ENCODE data around the gene GBX2. TPM values are rescaled to one million over a fixed set of nuclear protein-coding genes. Genes with fewer than 3 reads are reported as not detected.

GBX2 gene
- total RNA-seq, 1 donor from 2014 or later, result not detected

DNA sequence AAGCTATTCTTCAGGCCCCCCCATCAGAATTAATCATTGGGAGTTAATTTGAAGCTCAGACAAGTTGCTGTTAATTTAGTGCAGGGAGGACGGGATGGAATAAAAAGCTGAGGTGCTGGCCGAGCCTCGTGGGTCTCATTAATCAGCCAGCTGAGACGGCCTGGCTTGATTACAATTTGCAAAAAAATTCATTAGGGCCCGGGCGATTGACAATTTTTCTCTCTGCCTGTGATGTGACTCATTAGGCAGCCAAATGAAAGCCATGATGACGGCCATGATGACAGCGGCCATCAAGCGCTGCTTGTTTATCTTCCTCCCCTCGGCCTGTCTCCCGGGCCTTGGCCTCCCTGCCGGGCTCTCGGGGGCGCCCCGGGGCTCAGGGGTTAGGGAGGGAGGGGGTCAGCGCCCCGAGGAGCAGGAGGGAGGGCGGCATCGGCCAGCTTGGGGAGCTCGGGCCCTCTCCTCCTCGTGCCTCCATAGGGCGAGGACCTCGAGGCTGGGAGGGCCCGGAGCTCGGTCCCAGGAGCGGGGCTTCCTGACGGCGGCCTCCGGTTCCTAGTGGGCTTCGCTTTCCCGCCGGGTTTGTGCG lies 5.2 kb downstream of the GBX2 start:
- H3K36me3 Mint-ChIP-seq (ENCODE audit: low read depth), result no peaks in the 10 kb centered on the region
- peaks cover 58% of the 10 kb centered on the region for H3K27me3 Mint-ChIP-seq (ENCODE audit: low read depth)
- no peaks in the 10 kb centered on the region for H3K9me3 Mint-ChIP-seq
- intact Hi-C loops (cut with micrococcal nuclease), result no loop called here
- no peak for DNase-seq (ENCODE audit: low spot score)
- H3K4me1 Mint-ChIP-seq (ENCODE audit: low read depth), result no peaks in the 10 kb centered on the region
- H3K4me3 Mint-ChIP-seq (ENCODE audit: low read depth), result no peak overlapping the region
- H3K27ac Mint-ChIP-seq, result no peak overlapping the region

DNA sequence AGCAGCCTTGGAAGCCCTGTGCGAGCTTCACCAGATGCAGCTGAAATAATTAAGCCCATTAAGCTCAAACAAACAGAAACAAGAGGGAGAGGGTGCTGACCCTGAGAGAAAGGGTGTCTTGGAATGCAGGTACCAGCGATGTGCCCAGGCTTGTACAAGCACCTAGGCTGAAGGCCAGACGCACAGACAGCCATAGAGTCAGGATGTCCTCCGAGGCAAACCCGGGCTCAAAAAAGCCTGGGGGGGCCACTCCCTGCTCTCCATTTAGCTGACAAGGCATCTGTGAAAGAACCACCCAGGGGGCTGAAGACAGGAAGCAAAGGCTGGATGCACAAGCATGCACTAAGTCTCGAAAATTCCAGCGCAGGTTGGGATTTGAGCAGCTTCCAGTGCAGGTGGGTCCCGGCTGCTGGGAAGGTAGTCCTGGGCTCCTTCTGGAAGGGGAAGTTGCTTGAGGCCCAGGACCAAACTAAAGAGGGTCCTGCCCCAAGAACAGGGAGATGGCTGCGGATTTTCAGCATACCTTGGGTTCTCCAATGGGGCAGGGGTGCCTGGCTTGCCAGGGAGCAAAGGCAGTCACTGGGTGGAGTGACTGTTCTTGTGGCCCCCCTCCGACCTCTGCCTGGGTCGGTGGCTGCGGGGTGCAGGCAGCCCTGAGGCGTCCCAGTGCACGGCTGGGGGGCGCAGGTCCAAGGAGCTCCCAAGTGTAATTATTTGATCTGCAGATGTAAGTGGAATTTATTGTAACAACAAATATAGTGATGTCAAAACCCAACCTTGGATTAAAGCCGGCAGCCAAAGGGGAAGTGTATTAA lies 5.9 kb downstream of the GBX2 start:
- Mint-ChIP-seq H3K4me3 (ENCODE audit: low read depth) (no peak overlapping the region), H3K4me1 (ENCODE audit: low read depth) (no peaks in the 10 kb centered on the region), H3K27ac (no peak overlapping the region), H3K9me3 (no peaks in the 10 kb centered on the region), H3K27me3 (ENCODE audit: low read depth) (peaks cover 62% of the 10 kb centered on the region), H3K36me3 (ENCODE audit: low read depth) (no peaks in the 10 kb centered on the region)
- DNase-seq (ENCODE audit: low spot score), result no peak
- intact Hi-C loops (cut with micrococcal nuclease), result no loop called here

DNA sequence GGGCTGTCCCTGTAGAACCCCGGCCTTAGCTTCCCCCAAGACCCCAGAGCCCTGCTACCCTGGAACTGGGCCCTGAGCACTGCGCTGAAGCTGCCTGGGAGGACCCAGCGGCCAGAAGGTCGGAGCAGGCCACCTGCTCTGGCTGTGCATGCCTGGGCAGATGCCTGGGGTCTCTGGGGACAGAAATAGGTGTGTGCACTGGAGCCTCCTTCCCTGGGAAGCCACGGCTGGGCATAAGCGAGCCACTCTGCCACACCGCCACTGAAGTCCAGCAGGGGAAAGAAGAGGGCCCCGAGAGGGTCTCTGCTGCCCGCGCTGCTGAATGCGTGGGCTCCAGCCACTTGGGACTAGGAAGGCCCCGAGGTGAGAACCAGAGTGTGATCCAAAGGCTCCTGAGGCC lies 6.7 kb downstream of the GBX2 start:
- H3K9me3 Mint-ChIP-seq, result no peaks in the 10 kb centered on the region
- H3K27me3 Mint-ChIP-seq (ENCODE audit: low read depth), result peaks cover 58% of the 10 kb centered on the region
- intact Hi-C loops (cut with micrococcal nuclease), result no loop called here
- H3K27ac Mint-ChIP-seq, result no peak overlapping the region
- H3K4me3 Mint-ChIP-seq (ENCODE audit: low read depth), result no peak overlapping the region
- DNase-seq (ENCODE audit: low spot score), result no peak
- H3K36me3 Mint-ChIP-seq (ENCODE audit: low read depth), result no peaks in the 10 kb centered on the region
- no peaks in the 10 kb centered on the region for H3K4me1 Mint-ChIP-seq (ENCODE audit: low read depth)

DNA sequence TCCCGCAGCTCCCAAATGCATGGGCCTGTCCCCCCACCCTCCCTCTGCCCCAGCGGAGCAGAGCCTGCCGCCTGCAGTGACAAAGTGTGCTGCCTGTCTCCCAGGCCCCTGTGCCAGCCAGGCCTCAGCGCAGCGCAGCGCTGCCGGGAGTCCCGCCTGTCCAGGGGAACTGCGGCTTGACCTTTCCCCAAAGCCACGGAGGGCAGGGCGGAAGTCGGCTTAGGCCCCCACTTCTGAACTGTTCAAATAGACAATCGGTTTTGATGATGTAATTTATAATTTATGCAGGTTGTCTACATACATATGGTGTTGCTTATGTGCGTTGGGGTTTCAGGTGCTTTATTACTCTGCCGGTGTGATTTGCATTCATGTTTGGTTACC lies 7.1 kb downstream of the GBX2 start:
- Mint-ChIP-seq H3K27me3 (ENCODE audit: low read depth) (peaks cover 53% of the 10 kb centered on the region), H3K27ac (no peak overlapping the region), H3K36me3 (ENCODE audit: low read depth) (no peaks in the 10 kb centered on the region), H3K4me1 (ENCODE audit: low read depth) (no peaks in the 10 kb centered on the region), H3K9me3 (no peaks in the 10 kb centered on the region), H3K4me3 (ENCODE audit: low read depth) (no peak overlapping the region)
- intact Hi-C loops (cut with micrococcal nuclease), result no loop called here
- no peak for DNase-seq (ENCODE audit: low spot score)

DNA sequence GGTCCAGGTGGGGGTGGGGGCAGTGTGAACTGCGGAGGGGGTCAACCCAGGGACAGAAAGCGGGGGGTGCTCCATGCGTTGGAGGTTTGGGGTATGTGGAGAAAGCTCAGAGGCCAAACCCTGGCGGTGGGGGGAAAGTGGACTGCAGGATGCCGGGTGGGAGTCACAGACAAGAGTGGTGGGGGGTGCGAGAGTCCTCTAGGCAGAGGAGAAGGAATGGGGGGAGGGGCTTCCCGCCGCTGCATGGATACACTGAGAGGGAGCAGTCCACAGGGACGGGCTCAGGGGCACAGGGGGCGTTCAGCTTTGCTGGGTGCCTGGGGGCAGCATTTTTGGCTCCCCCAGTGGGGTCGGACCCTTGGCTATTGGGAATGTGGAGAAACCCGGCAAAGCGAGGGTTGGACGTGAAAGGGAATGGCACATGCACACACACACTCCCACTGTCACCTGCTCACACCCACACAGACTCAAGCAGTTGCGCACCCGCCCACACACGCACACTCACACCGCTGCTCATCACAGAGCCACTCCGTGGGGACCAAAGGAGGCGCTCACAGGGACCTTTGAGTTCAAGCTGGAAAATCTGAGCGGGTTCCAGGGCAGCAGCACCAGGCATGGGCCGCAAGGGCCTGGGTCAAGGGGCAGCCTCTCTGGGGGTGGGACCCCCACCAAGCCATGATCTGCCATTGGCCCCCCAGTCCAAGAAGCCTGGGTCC lies 7.7 kb downstream of the GBX2 start:
- Mint-ChIP-seq H3K27me3 (ENCODE audit: low read depth) (peaks cover 49% of the 10 kb centered on the region), H3K4me3 (ENCODE audit: low read depth) (no peak overlapping the region), H3K4me1 (ENCODE audit: low read depth) (no peaks in the 10 kb centered on the region), H3K27ac (no peak overlapping the region), H3K9me3 (no peaks in the 10 kb centered on the region), H3K36me3 (ENCODE audit: low read depth) (no peaks in the 10 kb centered on the region)
- intact Hi-C loops (cut with micrococcal nuclease), result no loop called here
- DNase-seq (ENCODE audit: low spot score), result no peak

DNA sequence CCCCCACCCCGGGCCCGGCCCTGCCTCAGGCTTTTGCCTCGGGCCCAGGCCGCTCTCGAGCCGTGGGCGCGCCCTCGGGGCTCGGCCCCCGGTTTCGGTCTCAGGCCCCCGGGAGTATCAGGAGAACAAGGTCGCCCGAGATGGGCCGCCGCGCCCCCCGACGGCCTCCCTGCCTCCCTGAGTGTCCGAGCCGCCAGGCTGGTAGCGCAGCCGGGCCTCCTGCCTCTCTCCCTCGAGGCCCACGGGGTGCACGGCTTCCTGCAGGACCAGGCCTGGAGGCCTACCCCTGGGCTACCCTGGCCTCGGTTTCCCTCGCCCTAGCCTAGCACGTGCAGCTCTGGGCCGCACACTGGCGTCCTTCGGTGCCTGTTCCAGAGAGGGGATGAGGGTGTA lies 8.4 kb downstream of the GBX2 start:
- intact Hi-C loops (cut with micrococcal nuclease), result no loop called here
- H3K4me1 Mint-ChIP-seq (ENCODE audit: low read depth), result no peaks in the 10 kb centered on the region
- DNase-seq (ENCODE audit: low spot score), result no peak
- no peak overlapping the region for H3K27ac Mint-ChIP-seq
- H3K4me3 Mint-ChIP-seq (ENCODE audit: low read depth), result no peak overlapping the region
- H3K36me3 Mint-ChIP-seq (ENCODE audit: low read depth), result no peaks in the 10 kb centered on the region
- H3K27me3 Mint-ChIP-seq (ENCODE audit: low read depth), result peaks cover 42% of the 10 kb centered on the region
- H3K9me3 Mint-ChIP-seq, result no peaks in the 10 kb centered on the region

DNA sequence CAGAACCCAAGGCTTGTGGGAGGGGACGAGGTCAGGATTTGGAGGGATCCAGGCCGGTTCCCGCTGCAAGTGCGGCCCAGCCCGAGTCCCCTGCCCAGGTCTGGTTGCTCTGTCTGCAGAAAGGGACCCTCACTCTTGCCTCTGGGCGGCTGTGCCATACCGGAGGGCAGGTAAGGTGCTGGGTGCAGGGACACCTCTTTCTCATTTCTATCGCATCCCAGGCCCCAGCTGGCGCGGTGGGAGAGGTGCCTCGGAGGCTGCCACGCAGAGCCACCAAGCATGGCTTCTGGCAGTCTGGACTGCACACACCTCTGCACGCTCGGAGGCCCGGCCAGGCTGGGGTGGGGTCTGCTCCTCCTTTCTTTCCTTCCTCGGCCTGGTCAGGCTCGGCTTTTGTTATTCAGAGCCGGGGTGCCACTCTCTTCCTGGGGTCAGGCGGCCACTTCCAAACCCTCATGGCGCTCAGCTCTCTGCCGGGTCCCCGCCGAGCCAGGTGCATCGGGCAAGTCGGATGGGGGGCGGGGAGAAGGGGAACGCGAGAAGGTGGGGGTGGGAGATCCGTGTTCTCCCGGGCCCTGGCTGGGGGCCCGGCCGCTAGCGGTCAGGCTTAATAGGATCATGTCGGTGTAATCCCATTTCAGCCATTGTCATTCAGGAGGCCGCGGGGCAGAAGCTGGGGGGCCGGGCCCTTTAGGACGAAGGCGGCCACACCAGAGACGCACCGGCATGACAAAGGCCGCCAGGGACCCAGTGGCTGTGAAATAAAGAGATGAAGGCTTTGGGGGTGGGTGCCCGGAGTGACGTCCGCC lies 9.0 kb downstream of the GBX2 start:
- DNase-seq (ENCODE audit: low spot score), result no peak
- Mint-ChIP-seq H3K4me1 (ENCODE audit: low read depth) (no peaks in the 10 kb centered on the region), H3K36me3 (ENCODE audit: low read depth) (no peaks in the 10 kb centered on the region), H3K9me3 (no peaks in the 10 kb centered on the region), H3K4me3 (ENCODE audit: low read depth) (no peak overlapping the region), H3K27ac (no peak overlapping the region), H3K27me3 (ENCODE audit: low read depth) (peaks cover 40% of the 10 kb centered on the region)
- intact Hi-C loops (cut with micrococcal nuclease), result no loop called here

DNA sequence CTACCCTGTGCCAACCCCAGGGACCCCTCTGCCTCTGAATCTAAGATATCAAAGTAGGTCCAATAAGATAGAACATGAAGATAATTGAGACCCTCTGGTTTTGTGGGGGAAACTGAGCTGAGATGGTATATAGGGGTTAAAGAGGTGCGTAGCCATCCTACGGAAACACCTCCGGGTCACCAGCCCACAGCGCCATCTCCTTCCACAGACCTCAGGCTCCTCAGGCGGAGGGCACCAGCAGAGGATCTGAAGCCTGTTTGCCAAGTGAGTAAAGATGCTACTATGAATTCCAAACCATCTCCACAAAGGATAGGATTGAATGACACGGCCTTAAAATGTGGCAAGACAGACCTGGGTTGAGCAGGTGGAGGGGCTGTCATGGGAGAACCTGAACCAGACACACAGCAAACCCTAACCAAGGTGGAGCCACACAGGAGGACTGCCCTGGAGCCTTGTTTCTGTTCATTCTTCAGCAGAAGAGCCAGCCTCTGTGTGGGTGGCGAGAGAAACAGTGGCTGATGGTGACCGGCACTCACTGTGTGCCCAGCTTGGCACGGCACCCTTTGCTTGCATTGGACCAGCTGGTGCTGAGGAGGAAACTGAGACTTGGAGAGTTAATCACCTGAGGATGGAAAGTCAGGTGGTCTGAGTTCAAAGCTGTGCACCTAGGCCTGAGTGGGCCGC lies 10.2 kb downstream of the GBX2 start:
- Mint-ChIP-seq H3K9me3 (peaks cover 7% of the 10 kb centered on the region), H3K4me1 (ENCODE audit: low read depth) (no peaks in the 10 kb centered on the region), H3K27me3 (ENCODE audit: low read depth) (peaks cover 39% of the 10 kb centered on the region), H3K36me3 (ENCODE audit: low read depth) (no peaks in the 10 kb centered on the region), H3K27ac (no peak overlapping the region), H3K4me3 (ENCODE audit: low read depth) (no peak overlapping the region)
- DNase-seq (ENCODE audit: low spot score), result no peak
- intact Hi-C loops (cut with micrococcal nuclease), result no loop called here

DNA sequence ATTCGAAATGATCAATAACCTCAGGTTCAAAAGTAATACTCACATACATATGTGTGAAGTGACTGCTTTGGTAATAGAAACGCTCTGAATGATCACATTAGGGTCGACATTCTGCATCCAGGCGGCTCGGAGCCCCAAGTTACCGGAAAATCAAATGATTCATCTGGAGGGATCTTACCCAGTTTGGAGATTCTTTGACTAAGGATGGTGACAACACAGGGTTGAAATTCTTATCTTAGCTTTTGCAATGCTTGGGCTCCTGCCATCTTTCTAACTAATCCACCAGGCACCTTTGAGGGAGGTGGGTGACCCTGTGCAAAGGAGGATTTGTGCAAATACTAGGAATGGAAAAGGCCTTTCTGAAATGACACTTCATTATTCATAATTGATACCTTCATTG lies 10.8 kb downstream of the GBX2 start:
- peaks cover 11% of the 10 kb centered on the region for H3K9me3 Mint-ChIP-seq
- DNase-seq (ENCODE audit: low spot score), result no peak
- H3K4me3 Mint-ChIP-seq (ENCODE audit: low read depth), result no peak overlapping the region
- intact Hi-C loops (cut with micrococcal nuclease), result no loop called here
- H3K27ac Mint-ChIP-seq, result no peak overlapping the region
- H3K4me1 Mint-ChIP-seq (ENCODE audit: low read depth), result no peaks in the 10 kb centered on the region
- no peaks in the 10 kb centered on the region for H3K36me3 Mint-ChIP-seq (ENCODE audit: low read depth)
- peaks cover 33% of the 10 kb centered on the region for H3K27me3 Mint-ChIP-seq (ENCODE audit: low read depth)

DNA sequence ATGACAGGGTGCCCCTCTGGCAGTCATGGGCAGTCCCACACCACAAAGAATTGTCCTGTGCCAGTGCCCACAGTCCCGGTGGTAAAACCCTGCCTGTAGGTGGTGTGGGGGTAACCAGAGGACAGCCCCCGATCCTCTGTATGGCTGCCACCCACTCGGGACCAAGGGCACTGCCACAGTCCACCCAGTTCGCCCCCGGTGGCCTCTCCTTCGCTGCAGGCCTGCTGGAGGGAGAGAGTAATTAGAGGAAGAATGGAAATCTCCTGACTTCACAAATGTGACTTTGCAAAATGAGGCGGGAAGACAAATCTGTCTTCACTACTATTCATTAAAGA lies 11.4 kb downstream of the GBX2 start:
- H3K27me3 Mint-ChIP-seq (ENCODE audit: low read depth), result peaks cover 28% of the 10 kb centered on the region

DNA sequence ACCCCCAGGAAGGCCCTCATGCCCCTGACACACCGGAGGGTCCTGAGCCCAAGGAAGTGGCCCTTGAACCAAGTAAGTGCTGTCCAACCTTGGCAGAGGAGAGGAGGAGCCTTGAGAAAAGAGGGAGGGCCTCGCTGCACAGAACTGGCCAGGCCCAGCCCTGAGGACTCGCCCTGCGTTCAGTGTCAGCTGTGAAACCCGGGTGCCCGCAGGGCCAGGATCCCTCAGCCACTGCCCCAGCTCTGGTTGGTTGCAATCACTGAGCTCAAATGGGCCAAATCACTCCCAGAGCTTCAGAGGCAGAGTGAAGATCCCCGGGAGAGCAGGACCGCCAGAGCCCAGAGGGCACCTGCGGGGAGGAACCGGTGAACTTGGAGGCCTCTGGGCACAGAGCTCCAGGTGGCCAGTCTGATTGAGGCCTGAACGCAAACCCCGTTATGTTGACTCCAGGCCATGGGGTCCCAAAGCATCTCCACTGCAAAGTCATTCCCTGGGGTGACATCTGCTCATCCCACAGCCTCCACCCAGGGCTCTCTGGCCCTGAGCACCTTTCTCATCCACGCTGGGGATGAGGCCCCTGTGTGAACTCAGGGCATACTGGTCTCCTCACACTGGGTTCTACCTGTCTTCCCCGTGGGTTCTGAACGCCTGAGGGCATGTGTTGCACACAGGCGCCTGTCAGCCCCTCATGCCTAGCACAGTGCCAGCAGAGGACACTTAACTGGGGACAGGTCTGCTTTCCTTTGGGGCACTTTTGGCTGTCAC lies 11.9 kb downstream of the GBX2 start:
- peaks cover 23% of the 10 kb centered on the region for H3K27me3 Mint-ChIP-seq (ENCODE audit: low read depth)
- no peak overlapping the region for H3K4me3 Mint-ChIP-seq (ENCODE audit: low read depth)
- H3K4me1 Mint-ChIP-seq (ENCODE audit: low read depth), result no peaks in the 10 kb centered on the region
- intact Hi-C loops (cut with micrococcal nuclease), result no loop called here
- DNase-seq (ENCODE audit: low spot score), result no peak
- no peaks in the 10 kb centered on the region for H3K36me3 Mint-ChIP-seq (ENCODE audit: low read depth)
- peaks cover 11% of the 10 kb centered on the region for H3K9me3 Mint-ChIP-seq
- no peak overlapping the region for H3K27ac Mint-ChIP-seq

More for the DNA sequence above, 11.4 kb downstream of the GBX2 start:
- no peaks in the 10 kb centered on the region for H3K36me3 Mint-ChIP-seq (ENCODE audit: low read depth)
- no peak for DNase-seq (ENCODE audit: low spot score)
- H3K4me1 Mint-ChIP-seq (ENCODE audit: low read depth), result no peaks in the 10 kb centered on the region
- intact Hi-C loops (cut with micrococcal nuclease), result no loop called here
- H3K27ac Mint-ChIP-seq, result no peak overlapping the region
- peaks cover 11% of the 10 kb centered on the region for H3K9me3 Mint-ChIP-seq
- H3K4me3 Mint-ChIP-seq (ENCODE audit: low read depth), result no peak overlapping the region

DNA sequence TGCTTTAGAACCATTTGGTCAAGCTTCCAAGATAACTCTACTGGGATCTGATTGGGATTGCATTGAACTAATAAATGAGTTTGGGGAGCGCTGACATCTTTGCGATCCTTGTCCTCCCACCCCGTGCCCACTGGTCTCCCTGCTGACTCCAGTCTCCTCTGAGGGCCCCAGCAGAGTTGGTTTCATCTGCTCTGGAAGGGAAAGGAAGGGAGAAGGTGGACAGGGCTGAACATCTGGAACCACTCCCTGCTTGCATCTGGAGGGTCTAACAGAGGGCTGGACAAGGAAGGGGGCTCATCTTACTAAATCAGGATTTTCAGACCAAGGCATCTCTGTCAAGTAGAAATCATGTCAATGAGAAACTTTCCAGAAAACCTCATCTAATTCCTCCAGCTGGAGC lies 12.8 kb downstream of the GBX2 start:
- peaks cover 16% of the 10 kb centered on the region for H3K27me3 Mint-ChIP-seq (ENCODE audit: low read depth)
- intact Hi-C loops (cut with micrococcal nuclease), result no loop called here
- H3K27ac Mint-ChIP-seq, result no peak overlapping the region
- H3K4me3 Mint-ChIP-seq (ENCODE audit: low read depth), result no peak overlapping the region
- peaks cover 11% of the 10 kb centered on the region for H3K9me3 Mint-ChIP-seq
- no peaks in the 10 kb centered on the region for H3K36me3 Mint-ChIP-seq (ENCODE audit: low read depth)
- H3K4me1 Mint-ChIP-seq (ENCODE audit: low read depth), result no peaks in the 10 kb centered on the region
- no peak for DNase-seq (ENCODE audit: low spot score)
